HFFc6 (cell line): Measurements from ENCODE around the gene HAX1. TPM values are rescaled to one million over a fixed set of nuclear protein-coding genes. Genes with fewer than 3 reads are reported as not detected.

Experiments used
- DNase-seq: peaks from one replicate; pipeline ENCODE4 v3.0.0-alpha.2; 2018
- H3K27ac Mint-ChIP-seq: 2 replicates; pipeline ENCODE4 v1.8.0; 2020; ENCODE audit warnings: mild to moderate bottlenecking, mixed read lengths
- H3K27me3 Mint-ChIP-seq: 2 replicates; pipeline ENCODE4 v1.8.0; 2021; ENCODE audit warnings: mild to moderate bottlenecking, moderate library complexity, mixed read lengths; ENCODE audit not compliant: insufficient read depth
- H3K36me3 Mint-ChIP-seq: 2 replicates; pipeline ENCODE4 v1.8.0; 2021; ENCODE audit warnings: low read depth, mixed read lengths
- H3K4me1 Mint-ChIP-seq: 2 replicates; pipeline ENCODE4 v1.8.0; 2020; ENCODE audit warnings: low read depth, mixed read lengths
- H3K4me3 Mint-ChIP-seq: 2 replicates; pipeline ENCODE4 v1.8.0; 2020; ENCODE audit warnings: mild to moderate bottlenecking, moderate library complexity, mixed read lengths
- H3K9me3 Mint-ChIP-seq: 2 replicates; pipeline ENCODE4 v1.8.0; 2020; ENCODE audit warnings: mild to moderate bottlenecking, mixed read lengths
- total RNA-seq, 6 experiments: library from RNA; stranded (reverse); fragmentation: NEBNext Ultra II Directional; extraction: Animal tissue kit (Norgen Biotek cat#: 25700); gene quantifications; 2 replicates in 1 of 6; 3 replicates in 5 of 6; pipeline ENCODE4 v1.2.3, GENCODE V29; 2021
- TF ChIP-seq, protein P1 (sequence below): fragments of 200-600 bp; sonication (generic); IDR thresholded peaks from 2 replicates; pipeline ENCODE4 v1.5.0; 2021; ENCODE audit warnings: antibody characterized with exemption, mild to moderate bottlenecking

HAX1 gene
- total RNA-seq, 6 experiments from 2014 or later: 107 to 119 (median 110) TPM

GRCh38 chr1:154263465-154264332 is 8.7 kb upstream of the HAX1 start:
- H3K9me3 Mint-ChIP-seq: no peaks in the 10 kb centered on the region
- no peak for DNase-seq
- no peak overlapping the region for H3K4me3 Mint-ChIP-seq
- peak overlapping the region; percentile 42; the same call in 1 of the 2 replicates for H3K27ac Mint-ChIP-seq
- H3K36me3 Mint-ChIP-seq: peaks cover 50% of the 10 kb centered on the region
- TF ChIP-seq, protein P1, sequence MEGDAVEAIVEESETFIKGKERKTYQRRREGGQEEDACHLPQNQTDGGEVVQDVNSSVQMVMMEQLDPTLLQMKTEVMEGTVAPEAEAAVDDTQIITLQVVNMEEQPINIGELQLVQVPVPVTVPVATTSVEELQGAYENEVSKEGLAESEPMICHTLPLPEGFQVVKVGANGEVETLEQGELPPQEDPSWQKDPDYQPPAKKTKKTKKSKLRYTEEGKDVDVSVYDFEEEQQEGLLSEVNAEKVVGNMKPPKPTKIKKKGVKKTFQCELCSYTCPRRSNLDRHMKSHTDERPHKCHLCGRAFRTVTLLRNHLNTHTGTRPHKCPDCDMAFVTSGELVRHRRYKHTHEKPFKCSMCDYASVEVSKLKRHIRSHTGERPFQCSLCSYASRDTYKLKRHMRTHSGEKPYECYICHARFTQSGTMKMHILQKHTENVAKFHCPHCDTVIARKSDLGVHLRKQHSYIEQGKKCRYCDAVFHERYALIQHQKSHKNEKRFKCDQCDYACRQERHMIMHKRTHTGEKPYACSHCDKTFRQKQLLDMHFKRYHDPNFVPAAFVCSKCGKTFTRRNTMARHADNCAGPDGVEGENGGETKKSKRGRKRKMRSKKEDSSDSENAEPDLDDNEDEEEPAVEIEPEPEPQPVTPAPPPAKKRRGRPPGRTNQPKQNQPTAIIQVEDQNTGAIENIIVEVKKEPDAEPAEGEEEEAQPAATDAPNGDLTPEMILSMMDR: no peak
- H3K27me3 Mint-ChIP-seq: peaks cover 5% of the 10 kb centered on the region; the same call in 1 of the 2 replicates
- H3K4me1 Mint-ChIP-seq: peaks cover 13% of the 10 kb centered on the region

DNA sequence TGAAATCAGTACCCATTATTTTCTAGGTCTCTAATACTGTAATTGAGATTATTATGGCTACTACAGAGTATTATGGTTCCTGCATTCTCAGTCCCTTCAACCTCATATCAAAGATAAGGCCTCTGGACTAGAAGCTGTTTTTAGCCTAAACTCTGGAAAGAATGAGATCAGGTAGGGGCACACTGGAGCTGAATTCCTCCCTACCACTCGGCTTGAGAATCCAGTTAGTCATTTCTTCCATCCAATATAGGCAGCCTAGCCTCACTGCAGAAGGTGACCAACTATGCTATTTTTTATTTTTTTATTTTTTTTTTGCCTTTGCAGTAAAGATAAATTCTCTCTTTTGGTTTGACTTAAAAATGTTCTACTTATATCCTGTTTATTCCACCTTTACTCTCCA is 8.0 kb upstream of the HAX1 start:
- Mint-ChIP-seq H3K4me1 (peaks cover 13% of the 10 kb centered on the region), H3K27me3 (peaks cover 5% of the 10 kb centered on the region; the same call in 1 of the 2 replicates), H3K27ac (peak overlapping the region; percentile 48; the same call in 1 of the 2 replicates), H3K9me3 (no peaks in the 10 kb centered on the region), H3K36me3 (peaks cover 47% of the 10 kb centered on the region), H3K4me3 (no peak overlapping the region)
- no peak for DNase-seq
- TF ChIP-seq, protein P1: no peak

DNA sequence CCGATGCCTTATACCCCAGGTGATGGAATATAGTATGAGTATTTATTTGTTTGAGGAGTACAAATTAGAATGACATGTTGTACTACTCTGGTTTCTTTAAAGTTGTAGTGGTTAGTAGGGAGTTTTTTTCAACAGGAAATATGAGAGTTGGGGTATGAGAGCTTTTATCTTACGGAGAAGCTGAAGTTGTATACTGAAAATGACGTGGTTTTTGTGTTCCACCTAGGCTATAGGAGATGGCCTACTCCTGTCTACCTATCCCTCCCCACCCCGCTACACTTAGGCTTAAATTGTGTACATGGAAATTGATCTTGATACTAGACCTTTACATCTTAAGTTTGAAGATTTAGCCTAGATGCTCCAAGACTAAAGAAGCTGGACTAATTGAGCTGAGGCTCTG is 6.8 kb upstream of the HAX1 start:
- TF ChIP-seq, protein P1: no peak
- Mint-ChIP-seq H3K4me3 (no peak overlapping the region), H3K36me3 (peaks cover 43% of the 10 kb centered on the region), H3K27me3 (peaks cover 5% of the 10 kb centered on the region; the same call in 1 of the 2 replicates), H3K27ac (peak overlapping the region; percentile 30), H3K4me1 (peaks cover 15% of the 10 kb centered on the region), H3K9me3 (no peaks in the 10 kb centered on the region)
- no peak for DNase-seq

GRCh38 chr1:154270833-154271232 is 1.6 kb upstream of the HAX1 start:
- H3K4me1 Mint-ChIP-seq: peaks cover 30% of the 10 kb centered on the region
- H3K27me3 Mint-ChIP-seq: peaks cover 2% of the 10 kb centered on the region; the same call in 1 of the 2 replicates
- peak overlapping the region; percentile 96 for H3K27ac Mint-ChIP-seq
- TF ChIP-seq, protein P1: no peak
- H3K9me3 Mint-ChIP-seq: no peaks in the 10 kb centered on the region
- H3K4me3 Mint-ChIP-seq: peak overlapping the region; percentile 99
- no peak for DNase-seq
- peaks cover 26% of the 10 kb centered on the region for H3K36me3 Mint-ChIP-seq

DNA sequence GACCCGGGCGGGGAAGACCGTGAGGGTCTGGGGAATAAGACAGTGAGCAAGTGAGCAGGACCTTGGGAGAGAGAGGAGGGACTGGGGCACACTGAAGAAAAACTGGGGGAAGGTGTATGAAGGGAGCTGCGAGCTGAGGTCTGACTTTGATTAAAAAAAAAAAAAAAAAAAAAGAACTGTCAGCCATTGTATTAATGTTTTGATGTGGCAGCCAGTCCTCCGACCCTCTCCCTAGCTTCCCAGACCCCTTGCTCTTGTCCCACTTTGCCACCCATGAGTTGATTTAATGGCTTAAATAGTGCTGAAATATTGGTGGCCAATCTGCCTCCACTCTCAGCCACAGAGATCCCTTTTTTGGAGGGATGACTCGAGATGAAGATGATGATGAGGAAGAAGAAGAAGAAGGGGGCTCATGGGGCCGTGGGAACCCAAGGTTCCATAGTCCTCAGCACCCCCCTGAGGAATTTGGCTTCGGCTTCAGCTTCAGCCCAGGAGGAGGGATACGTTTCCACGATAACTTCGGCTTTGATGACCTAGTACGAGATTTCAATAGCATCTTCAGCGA is 652 bp downstream of the HAX1 start:
- no peak for DNase-seq
- H3K27ac Mint-ChIP-seq: peak overlapping the region; percentile 96
- peaks cover 2% of the 10 kb centered on the region; the same call in 1 of the 2 replicates for H3K27me3 Mint-ChIP-seq
- H3K36me3 Mint-ChIP-seq: peaks cover 26% of the 10 kb centered on the region
- H3K9me3 Mint-ChIP-seq: no peaks in the 10 kb centered on the region
- peak overlapping the region; percentile 99 for H3K4me3 Mint-ChIP-seq
- H3K4me1 Mint-ChIP-seq: peaks cover 30% of the 10 kb centered on the region
- TF ChIP-seq, protein P1: no peak
